ENCODE measurements around the gene FOXL3.

FOXL3 gene

DNA sequence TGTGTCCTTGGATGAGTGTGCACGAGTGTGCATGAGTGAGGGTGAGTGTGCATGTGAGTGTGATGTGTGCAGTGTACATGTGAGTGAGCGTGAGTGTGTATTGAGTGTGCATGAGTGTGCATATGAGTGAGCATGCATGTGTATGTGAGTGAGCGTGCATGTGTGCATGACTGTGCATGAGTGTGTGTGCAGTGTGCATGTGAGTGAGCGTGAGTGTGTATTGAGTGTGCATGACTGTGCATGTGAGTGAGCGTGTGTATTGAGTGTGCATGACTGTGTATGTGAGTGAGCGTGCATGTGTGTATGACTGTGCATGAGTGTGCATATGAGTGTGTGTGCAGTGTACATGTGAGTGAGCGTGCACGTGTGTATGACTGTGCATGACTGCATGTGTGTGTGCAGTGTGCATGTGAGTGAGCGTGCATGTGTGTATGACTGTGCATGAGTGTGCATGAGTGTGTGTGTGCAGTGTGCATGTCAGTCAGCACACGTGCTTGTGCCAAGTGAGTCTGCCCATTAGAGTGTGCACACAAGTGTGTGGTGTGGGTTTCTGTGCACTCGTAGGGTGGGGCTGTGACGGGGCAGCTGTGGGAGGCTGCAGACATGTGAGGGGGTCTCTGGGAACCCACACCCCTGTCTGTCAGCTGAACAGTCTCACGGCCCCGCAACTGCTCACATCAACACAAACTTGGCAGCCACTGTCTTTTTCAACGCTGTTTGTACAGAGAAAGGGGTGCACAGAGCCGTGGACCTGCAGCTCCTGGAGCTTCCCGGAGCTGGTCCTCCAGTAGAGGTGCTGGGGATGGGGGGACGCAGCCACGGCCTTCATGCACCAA is 14.8 kb downstream of the FOXL3 start:
- DNase-seq: no peak

DNA sequence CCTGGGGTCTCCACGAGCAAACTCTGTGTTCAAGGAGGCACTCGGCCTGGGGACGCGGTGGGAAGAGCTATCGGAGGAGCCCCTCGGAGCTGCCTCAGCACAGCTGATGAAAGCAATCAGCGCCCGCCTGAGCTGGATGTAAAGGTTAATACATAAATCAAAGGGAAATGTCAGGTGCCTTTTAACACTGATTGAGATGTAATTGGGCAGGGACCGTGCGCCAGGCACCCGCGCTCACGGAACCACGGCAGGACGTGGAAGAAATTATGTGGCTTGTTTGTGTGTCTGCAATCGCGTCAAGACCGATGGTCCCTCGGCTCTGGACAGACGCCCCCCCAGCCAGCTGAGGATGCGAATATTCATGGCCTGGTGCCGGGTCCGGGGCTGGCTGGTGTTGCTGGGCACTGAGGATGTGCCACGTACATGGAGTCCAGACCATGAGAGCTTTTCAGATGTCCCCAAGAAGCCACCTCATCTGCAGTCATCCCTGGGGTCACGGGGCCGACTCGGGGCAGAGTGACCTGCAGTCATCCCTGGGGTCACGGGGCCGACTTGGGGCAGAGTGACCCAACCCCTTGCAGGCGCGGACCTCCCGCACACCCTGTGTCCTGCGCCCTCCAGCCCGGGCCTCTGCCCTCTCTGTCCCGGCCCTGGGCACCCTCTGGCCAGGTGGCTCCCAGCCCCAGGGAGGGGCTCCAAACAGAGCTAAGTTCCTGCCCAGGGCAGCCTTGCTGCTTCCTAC is 15.6 kb downstream of the FOXL3 start:
- DNase-seq: no peak

- DNase-seq: no peak
Measured at GRCh38 chr7:307970-308369, 18.0 kb downstream of the FOXL3 start.

DNA sequence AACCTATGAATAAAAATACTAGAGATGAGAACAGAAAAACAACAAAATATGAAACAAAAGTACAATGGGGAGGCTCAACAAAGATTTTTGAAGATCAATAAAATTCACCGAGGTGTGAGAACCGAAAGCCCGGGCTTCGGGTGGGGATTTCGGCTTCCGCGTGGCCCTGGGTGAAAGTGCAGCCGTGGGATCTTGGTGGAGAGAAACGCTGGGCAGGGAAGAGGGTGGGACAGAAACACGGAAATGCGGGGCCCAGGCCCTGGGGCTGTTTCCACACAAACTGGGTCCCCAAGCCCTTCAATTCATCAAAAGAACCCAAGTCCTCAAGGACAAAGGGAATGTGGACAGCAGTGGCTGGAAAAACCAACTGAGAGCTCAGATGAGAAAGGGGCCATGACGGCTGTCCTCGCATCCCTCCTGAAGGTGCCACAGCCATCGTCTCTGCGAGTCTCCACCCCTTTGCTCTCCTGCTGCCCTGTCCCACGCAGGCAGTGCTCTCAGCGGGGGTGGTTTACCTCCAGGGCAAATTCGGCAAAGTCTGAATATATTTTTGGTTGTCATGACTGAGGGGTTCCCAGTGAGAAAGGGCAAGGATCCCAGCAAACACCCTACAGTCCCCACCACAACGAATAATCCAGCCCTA is 19.7 kb downstream of the FOXL3 start:
- DNase-seq: no peak

DNA sequence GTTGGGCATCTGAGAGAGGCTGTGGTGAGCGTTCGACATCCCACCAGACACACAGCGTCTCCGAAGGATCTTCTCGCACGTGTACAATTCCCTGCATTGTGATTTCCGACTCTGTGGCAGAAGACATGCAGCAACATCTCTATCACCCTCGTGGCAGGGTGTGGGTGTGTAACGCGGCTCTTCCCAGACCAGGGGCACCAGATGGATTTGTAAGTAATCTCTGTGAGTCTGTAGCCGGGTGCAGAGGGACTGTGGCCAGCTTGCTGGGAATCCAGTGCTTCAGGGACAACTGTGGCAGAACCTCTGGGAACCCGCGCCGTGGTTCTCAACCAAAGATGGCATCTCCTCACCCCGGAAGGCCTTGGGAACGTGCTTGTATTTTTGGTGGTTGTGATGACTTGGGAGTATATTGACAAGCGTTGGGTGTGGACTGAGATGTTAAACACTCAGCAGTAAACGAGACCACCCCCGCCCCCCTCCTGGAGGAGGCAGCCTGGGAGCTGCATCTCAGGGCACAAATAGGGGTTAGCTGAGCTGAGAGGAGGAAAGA is 21.2 kb downstream of the FOXL3 start:
- DNase-seq: no peak

GRCh38 chr7:311796-312195 is 21.8 kb downstream of the FOXL3 start:
- no peak for DNase-seq

GRCh38 chr7:312424-312823 is 22.5 kb downstream of the FOXL3 start:
- DNase-seq: no peak

DNA sequence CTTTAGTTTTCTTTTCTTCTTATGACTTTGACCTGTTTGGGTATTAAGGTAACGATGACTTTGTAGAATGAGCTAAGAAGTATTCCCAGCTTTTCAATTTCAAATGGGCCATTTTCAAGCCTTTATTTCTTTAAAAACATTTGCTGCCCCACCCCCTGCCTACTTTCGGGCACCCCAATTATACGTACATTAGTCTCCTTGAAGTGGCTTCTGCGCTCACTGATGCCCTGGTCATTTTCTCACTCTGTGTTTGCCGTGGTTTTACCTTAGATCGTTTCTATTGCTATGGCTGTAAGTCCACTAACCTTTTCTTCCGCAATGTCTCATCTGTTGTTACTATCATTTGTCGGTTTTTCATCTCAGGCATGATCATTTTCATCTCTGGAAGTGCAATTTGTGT is 24.9 kb downstream of the FOXL3 start:
- no peak for DNase-seq

DNA sequence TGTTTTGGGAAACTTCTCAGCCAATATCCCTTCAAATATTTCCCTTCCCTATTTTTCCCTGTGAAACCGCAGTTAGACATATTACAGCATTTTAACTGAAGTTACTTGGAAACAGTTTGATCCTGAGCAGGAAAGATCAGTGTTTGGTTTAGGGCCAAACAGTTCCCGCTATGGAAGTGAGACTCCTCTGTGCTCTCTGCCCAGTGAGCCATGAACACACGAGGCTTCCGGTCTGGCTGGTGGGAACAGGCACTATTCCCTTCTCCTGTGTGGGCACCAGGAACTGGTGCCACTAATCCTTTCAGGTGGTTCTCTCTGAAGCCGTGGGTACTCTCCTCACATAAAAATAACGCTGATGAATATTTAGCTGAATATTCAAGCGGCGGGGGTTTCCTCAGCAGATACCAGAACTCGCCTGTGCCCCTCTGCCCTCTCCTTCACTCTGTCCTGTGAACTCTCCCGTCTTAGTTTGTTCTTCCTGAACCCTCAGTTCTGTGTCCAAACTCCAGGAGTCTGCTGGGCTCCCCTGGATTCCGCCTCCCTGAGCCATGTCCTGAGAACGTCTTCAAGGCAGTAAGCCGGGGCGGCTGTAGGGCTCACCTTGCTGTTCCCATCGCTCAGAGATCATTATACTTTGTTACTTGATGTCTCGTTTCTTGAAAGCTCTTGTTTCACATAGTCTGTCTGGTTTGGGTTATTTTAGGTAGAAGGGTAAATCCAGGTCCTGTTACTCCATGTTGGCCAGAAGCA is 25.7 kb downstream of the FOXL3 start:
- DNase-seq: no peak

- no peak for DNase-seq
Measured at GRCh38 chr7:317643-318405, 27.9 kb downstream of the FOXL3 start.

DNA sequence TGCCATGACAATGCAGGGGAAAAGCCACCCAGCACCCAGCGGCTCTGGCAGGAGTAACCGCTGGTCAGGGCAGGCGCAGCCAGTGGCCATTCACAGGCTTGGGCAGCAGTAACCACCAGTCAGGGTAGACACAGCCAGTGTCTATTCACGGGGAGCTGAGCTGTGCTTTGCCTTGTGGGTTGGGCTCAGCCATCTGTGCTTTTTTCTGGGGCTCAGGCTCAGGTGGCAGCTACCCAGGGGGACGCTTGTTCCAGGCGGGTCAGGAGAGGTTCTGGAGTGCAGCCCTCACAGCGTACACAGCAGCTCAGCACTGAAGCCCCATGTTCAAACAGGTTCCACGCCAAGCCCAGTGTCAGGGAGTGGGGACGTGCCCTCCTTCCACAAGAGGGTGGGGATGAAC is 28.5 kb downstream of the FOXL3 start:
- DNase-seq: no peak

DNA sequence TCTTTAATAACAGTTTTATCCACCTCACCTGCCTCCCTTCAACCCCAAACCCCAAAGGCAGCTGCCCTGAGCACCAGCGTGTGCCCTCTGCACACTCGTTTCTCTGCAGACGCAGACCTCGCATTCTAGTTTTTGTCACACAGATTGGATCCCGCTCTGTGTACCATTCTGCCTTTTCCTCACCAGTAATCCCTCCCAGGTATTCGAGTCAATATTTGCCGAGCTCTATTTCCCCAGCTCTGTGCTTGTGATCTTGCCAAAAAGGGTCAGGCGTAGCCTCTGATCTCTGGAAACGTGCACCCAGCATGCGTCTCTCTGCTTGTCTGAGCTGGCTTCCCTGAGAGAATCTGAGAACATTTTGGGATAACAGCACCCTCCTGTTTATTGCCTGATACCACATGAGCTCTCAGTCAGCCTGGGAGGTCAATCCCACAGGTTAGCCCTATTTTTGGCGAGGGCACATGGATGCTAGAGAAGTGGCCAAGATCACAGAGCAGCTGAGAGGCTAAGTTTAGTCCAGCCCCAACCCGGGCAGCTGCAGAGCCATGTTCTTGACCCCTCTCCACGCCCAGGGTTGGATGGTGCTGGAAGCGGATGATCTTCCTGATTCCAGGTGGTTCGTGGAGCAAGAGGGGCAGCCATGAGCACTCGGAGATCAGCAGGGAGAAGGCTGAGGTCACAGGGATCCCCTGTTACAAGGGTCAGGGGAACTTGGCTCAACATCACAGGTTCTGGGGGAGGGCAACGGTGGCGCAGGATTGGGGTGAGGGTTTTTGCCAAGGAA is 29.1 kb downstream of the FOXL3 start:
- no peak for DNase-seq

DNA sequence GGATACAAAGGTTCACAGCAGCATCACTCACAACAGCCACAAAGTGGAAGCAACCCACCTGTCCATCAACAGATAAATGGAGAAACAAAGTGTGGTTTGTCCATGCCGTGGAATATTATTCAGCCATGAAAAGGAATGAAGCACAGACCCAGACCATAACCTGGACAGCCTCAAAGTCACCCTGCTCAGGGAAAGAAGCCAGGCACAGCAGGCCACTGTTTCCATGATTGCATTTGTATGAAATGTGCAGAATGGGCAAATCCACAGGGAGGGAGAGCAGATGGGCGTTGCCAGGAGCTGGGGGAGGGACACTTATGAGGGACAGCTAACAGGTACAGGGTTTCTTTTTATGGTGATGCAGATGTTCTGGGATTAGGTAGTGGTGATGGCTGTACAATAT is 30.3 kb downstream of the FOXL3 start:
- no peak for DNase-seq

- peak; percentile 77 for DNase-seq
Measured at GRCh38 chr7:322111-322671, 32.2 kb downstream of the FOXL3 start.

DNA sequence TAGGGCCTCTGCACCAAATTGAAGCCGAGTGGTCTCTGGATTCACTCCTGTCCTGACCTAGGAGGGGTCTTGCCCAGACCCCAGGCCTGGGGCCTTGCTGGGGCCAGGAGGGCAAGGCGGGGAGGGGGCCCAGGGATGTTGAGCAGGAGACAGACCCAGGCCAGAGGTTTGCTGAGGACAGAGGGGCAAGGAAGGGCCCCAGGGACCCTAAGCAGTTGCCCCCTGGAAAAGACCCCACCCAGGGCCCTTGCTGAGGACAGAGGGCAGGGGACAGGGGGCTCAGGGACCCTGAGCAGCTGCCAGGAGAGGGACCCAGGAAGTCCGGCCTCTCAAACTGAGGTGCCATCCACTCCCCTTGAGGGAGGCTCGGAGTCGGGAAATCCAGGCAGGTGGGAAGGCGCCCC is 32.7 kb downstream of the FOXL3 start:
- DNase-seq: no peak

DNA sequence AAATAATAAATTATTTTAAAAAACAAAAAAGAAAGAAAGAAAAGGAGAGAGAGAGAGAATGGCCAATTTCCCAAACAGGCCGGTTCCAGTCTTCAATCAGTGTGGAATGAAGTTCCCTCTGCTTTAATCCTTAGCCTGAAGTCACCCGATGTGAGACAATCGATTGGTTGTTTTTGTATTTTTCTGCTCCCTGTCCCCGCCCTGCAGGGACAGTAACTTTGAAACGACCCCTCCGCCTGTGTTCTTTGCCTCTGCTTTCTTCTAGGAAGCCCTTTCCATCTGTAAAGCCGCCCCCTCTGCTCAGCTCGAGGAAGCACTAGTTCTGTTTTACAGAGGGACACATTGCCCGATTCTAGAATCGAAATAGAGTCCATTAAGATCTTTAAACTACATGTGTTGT is 33.4 kb downstream of the FOXL3 start:
- no peak for DNase-seq

- no peak for DNase-seq
Measured at GRCh38 chr7:324011-324410, 34.0 kb downstream of the FOXL3 start.

DNA sequence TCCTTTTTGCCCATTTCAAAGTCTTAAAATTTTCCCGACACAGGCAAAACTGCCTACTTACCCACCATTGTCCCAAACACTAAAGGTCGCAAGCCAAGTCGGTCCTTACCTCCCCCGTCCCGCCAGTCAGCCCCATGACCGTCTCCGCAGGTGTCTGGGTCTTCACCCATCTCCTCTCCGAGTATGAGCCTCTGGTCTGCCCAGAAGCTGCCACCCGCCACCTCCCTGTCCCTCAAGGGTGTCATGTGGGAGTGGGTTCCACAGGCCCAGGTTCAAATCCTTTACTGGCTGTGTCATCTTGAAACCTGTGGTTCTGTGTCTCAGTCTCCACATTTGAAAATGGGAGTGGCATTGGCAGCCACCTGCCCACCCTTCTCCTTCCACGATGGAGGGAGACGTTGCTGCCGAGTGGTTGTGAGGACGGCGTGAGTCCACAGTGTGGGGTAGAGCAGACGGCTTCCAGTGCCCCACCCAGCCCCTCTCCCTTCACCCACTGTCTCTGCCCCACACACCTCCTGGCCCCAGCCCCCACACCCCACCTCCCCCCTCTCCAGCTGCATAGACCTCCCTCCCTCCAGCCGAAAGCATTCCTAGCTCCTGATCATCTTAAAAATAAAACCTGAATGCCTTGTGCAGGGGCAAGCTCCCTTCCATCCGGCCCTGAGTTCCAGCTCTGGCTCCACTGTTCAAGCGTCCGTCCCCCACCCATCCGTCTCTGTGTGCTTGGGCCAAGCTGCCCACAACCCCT is 35.3 kb downstream of the FOXL3 start:
- DNase-seq: no peak

DNA sequence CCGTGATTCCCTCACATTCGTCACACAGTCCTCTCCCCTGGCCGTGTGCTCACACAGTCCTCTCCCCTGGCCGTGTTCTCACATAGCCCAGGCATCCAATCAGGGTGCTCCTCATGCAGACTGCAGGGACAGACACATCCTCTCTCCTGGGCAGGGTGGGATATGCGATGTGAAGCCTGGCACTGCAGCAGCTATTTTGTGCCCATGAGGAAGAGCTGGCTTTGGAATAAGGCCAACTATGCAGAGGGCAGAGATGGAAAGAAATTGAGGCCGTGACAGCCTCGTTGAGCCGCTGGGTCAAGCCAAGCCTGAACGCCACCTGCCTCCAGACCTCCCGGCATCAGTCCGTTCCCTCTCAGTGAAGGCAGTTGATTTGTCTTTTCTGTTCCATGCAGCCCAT is 35.8 kb downstream of the FOXL3 start:
- no peak for DNase-seq

GRCh38 chr7:326273-326672 is 36.3 kb downstream of the FOXL3 start:
- DNase-seq: no peak

All from CD4-positive, alpha-beta T cell treated with Interferon gamma for 1 hour (primary cell).